Measurements from ENCODE around the gene ICAM5. TPM values are rescaled to one million over a fixed set of nuclear protein-coding genes. Genes with fewer than 3 reads are reported as not detected.

ICAM5 gene
- total RNA-seq, 1 experiment from 2014 or later = 1.6 TPM

GRCh38 chr19:10295305-10295846 is 5.6 kb downstream of the ICAM5 start:
- H2AK5ac ChIP-seq (ENCODE audit: insufficient read length, low read length) = no peak overlapping the region
- peaks cover 0 to 2% of the 10 kb centered on the region in 2 experiments; a peak in 2 of 5 replicates for H3K9me3 Mint-ChIP-seq
- no peak overlapping the region for H3K23ac ChIP-seq (ENCODE audit: insufficient read length, low read depth, low read length)
- no peak overlapping the region for H2BK12ac ChIP-seq (ENCODE audit: insufficient read length, low read depth, low read length)
- H3K79me2 ChIP-seq (ENCODE audit: insufficient read depth, low read length) = no peaks in the 10 kb centered on the region
- DNase-seq = peak; percentile 60
- no peak overlapping the region for H3T11ph ChIP-seq (ENCODE audit: low read length)
- no peak overlapping the region for H4K91ac ChIP-seq (ENCODE audit: insufficient read length, low read depth, low read length)
- H2AFZ ChIP-seq (ENCODE audit: low read length) = no peak overlapping the region
- H3K14ac ChIP-seq (ENCODE audit: insufficient read depth, low read length) = no peak overlapping the region
- H4K5ac ChIP-seq (ENCODE audit: insufficient read length, low read depth, low read length) = no peak overlapping the region
- H3K23me2 ChIP-seq (ENCODE audit: insufficient read length, low read depth, low read length, poor library complexity, severe bottlenecking) = peaks cover 27% of the 10 kb centered on the region
- H4K8ac ChIP-seq (replicated peaks; ENCODE audit: insufficient read length, low read depth, low read length) = no peak overlapping the region
- no peak overlapping the region for H2BK120ac ChIP-seq (ENCODE audit: low read depth, low read length, poor library complexity, severe bottlenecking)
- H3K4me1 Mint-ChIP-seq = peaks cover 10 to 33% of the 10 kb centered on the region in 2 experiments
- H3K36me3 Mint-ChIP-seq (ENCODE audit: insufficient read depth in 1 of 3, low read depth in 3 of 3) = no peaks in the 10 kb centered on the region; a peak in 3 of 7 replicates
- H2BK5ac ChIP-seq (ENCODE audit: insufficient read length, low read length) = no peak overlapping the region
- no peak overlapping the region; a peak in 1 of 7 replicates for H3K27ac Mint-ChIP-seq
- H4K20me1 ChIP-seq (ENCODE audit: control insufficient read depth, insufficient read depth, insufficient read length) = no peaks in the 10 kb centered on the region
- peak overlapping the region; percentile 66 for H3K4me2 ChIP-seq (ENCODE audit: insufficient read depth, insufficient read length, low read length)
- H2BK20ac ChIP-seq (ENCODE audit: low read depth, low read length, poor library complexity, severe bottlenecking) = no peak overlapping the region
- peaks cover 54% of the 10 kb centered on the region for H3K27me3 ChIP-seq (ENCODE audit: insufficient read depth, low read length)
- peaks cover 90% of the 10 kb centered on the region for H3K27me3 Mint-ChIP-seq (ENCODE audit: low read depth)
- H2BK15ac ChIP-seq (ENCODE audit: low read depth, low read length) = no peak overlapping the region
- no peaks in the 10 kb centered on the region for H3K79me1 ChIP-seq (ENCODE audit: insufficient read depth, low read depth, low read length, poor library complexity, severe bottlenecking)
- H3K9me3 ChIP-seq (ENCODE audit: control insufficient read depth, low read depth, low read length) = no peaks in the 10 kb centered on the region
- H3K27ac ChIP-seq (ENCODE audit: insufficient read length, low read depth, low read length) = no peak overlapping the region
- H3K4me3 Mint-ChIP-seq = peak overlapping the region; percentile 49 to 81
- H3K4me1 ChIP-seq (ENCODE audit: insufficient read depth, low read length) = no peaks in the 10 kb centered on the region; the same call in 1 of the 2 replicates
- no peak overlapping the region for H3K18ac ChIP-seq (ENCODE audit: insufficient read length, low read depth, low read length)
- TF ChIP-seq CTCF (conservative IDR thresholded peaks at IDR 0.05) = peak; percentile 43
- H3K9ac ChIP-seq (ENCODE audit: extremely low read depth, insufficient read length, low read length) = no peak overlapping the region
- no peak overlapping the region for H3K4ac ChIP-seq (ENCODE audit: low read depth, low read length)
- no peak overlapping the region for H3K56ac ChIP-seq (ENCODE audit: insufficient read length, low read depth, low read length)
- no CpG with 5 or more reads among the region's 48 CpGs for WGBS (ENCODE audit: extremely low coverage, insufficient read length, low lambda C conversion rate)
